Cortex of kidney (tissue), 1 donor: Measurements from ENCODE around the gene PNMA8A.
"Not testable (repeated sequence)": the region's sequence is repeated elsewhere in the genome, so short reads cannot be mapped to it uniquely, and the experiment has no call there.

Experiments
- DNase-seq: peaks from one replicate; lab custom pipeline; 2025; lab: John Stamatoyannopoulos, UW

The PNMA8A gene

GRCh38 chr19:46471116-46471733, at the start of gene PNMA8A:
Gene PNMA8A (minus strand): TSS chr19:46471563. CDS start chr19:46471035, 528 bp downstream.
- no peak for DNase-seq

GRCh38 chr19:46520616-46521015, 49.3 kb upstream of the PNMA8A start:
- no peak for DNase-seq

GRCh38 chr19:46517471-46517870, 46.1 kb upstream of the PNMA8A start:
- DNase-seq = no peak

- DNase-seq = no peak
These were observed 44.6 kb upstream of the PNMA8A start for GRCh38 chr19:46515879-46516350.

- no peak for DNase-seq
These were observed 43.9 kb upstream of the PNMA8A start for GRCh38 chr19:46515290-46515609.

GRCh38 chr19:46514589-46515289, 43.4 kb upstream of the PNMA8A start:
- no peak for DNase-seq

- no peak for DNase-seq
These were observed 42.3 kb upstream of the PNMA8A start for GRCh38 chr19:46513461-46514236.

GRCh38 chr19:46511237-46511636, 39.9 kb upstream of the PNMA8A start:
- DNase-seq = no peak

GRCh38 chr19:46508206-46508605, 36.8 kb upstream of the PNMA8A start:
- no peak for DNase-seq

GRCh38 chr19:46503848-46504453, 32.6 kb upstream of the PNMA8A start:
- DNase-seq = no peak

- DNase-seq = no peak
These were observed 31.5 kb upstream of the PNMA8A start for GRCh38 chr19:46502891-46503290.

- no peak for DNase-seq
These were observed 28.3 kb upstream of the PNMA8A start for GRCh38 chr19:46499692-46500091.

GRCh38 chr19:46497773-46498172, 26.4 kb upstream of the PNMA8A start:
- no peak for DNase-seq

GRCh38 chr19:46496886-46497285, 25.5 kb upstream of the PNMA8A start:
- DNase-seq = not testable (repeated sequence)

- DNase-seq = no peak
These were observed 24.9 kb upstream of the PNMA8A start for GRCh38 chr19:46496304-46496703.

GRCh38 chr19:46495786-46496099, 24.4 kb upstream of the PNMA8A start, which contains the start of gene PNMA8B:
Gene PNMA8B (minus strand): TSS chr19:46495867. CDS start chr19:46495465, 402 bp downstream.
- no peak for DNase-seq

- DNase-seq = no peak
These were observed 23.8 kb upstream of the PNMA8A start for GRCh38 chr19:46494941-46495785.

GRCh38 chr19:46494146-46494940, 23.0 kb upstream of the PNMA8A start:
- no peak for DNase-seq

- no peak for DNase-seq
These were observed 22.1 kb upstream of the PNMA8A start for GRCh38 chr19:46493236-46494145.

GRCh38 chr19:46492841-46493235, 21.5 kb upstream of the PNMA8A start:
- no peak for DNase-seq
